ENCODE results near the gene HIP1R.

The HIP1R gene

DNA sequence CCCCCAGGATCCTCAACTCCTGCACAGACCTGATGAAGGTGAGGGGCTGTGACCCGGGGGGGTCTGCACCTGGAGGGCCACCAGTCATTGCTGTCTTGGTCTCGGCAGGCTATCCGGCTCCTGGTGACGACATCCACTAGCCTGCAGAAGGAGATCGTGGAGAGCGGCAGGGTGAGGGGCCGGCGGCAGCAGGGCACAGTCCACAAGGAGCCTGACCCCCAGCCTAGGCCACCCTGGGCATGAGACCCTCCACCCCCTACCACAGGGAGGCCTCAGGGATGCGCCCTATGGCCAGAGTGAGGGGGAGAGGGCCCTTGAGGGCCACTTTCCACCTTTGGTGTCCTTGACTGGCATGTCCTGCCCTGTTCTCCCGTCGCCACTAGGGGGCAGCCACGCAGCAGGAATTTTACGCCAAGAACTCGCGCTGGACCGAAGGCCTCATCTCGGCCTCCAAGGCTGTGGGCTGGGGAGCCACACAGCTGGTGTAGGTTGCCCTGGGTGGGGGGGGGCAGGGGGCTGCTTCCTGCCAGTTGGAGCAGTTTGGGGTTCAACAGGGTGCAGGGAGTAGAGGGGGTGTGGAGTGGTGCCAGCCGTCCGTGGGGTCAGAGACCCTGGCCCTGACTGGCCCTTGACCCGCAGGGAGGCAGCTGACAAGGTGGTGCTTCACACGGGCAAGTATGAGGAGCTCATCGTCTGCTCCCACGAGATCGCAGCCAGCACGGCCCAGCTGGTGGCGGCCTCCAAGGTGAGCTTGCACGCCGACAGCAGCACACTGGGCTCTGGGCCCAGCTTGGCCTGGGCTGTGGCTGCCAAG lies 25.0 kb downstream of the HIP1R start:
- peak; percentile 60 for DNase-seq (ENCODE audit: low read depth)

DNA sequence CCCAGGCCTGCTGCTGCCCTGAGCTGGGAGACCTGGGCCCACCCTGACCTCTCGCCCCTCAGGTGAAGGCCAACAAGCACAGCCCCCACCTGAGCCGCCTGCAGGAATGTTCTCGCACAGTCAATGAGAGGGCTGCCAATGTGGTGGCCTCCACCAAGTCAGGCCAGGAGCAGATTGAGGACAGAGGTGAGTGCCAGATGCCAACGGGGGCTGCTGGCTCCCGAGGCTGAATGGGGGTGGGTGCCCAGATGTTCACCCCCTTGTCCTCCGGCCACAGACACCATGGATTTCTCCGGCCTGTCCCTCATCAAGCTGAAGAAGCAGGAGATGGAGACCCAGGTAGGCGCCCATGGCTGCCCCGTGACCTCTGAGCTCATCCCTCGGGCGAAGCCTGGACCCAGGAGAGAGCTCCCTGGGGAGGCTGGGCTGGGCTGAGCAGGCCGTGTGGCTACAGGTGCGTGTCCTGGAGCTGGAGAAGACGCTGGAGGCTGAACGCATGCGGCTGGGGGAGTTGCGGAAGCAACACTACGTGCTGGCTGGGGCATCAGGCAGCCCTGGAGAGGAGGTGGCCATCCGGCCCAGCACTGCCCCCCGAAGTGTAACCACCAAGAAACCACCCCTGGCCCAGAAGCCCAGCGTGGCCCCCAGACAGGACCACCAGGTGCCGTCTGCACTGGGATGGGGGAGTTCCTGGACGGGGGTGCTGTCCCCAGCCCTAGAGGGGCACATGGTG lies 25.8 kb downstream of the HIP1R start:
- DNase-seq (ENCODE audit: low read depth): no peak

DNA sequence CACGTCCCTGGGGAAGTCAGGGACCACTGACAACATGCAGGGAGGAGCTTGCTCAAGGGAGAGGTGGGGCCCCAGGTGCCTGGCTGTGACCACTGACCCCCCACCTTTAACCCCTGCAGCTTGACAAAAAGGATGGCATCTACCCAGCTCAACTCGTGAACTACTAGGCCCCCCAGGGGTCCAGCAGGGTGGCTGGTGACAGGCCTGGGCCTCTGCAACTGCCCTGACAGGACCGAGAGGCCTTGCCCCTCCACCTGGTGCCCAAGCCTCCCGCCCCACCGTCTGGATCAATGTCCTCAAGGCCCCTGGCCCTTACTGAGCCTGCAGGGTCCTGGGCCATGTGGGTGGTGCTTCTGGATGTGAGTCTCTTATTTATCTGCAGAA lies 26.3 kb downstream of the HIP1R start:
- no peak for DNase-seq (ENCODE audit: low read depth)

DNA sequence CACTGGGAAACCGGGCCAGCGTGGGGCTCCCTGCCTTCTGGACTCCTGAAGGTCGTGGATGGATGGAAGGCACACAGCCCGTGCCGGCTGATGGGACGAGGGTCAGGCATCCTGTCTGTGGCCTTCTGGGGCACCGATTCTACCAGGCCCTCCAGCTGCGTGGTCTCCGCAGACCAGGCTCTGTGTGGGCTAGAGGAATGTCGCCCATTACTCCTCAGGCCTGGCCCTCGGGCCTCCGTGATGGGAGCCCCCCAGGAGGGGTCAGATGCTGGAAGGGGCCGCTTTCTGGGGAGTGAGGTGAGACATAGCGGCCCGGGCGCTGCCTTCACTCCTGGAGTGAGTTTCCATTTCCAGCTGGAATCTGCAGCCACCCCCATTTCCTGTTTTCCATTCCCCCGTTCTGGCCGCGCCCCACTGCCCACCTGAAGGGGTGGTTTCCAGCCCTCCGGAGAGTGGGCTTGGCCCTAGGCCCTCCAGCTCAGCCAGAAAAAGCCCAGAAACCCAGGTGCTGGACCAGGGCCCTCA lies 26.9 kb downstream of the HIP1R start:
- no peak for DNase-seq (ENCODE audit: low read depth)

DNA sequence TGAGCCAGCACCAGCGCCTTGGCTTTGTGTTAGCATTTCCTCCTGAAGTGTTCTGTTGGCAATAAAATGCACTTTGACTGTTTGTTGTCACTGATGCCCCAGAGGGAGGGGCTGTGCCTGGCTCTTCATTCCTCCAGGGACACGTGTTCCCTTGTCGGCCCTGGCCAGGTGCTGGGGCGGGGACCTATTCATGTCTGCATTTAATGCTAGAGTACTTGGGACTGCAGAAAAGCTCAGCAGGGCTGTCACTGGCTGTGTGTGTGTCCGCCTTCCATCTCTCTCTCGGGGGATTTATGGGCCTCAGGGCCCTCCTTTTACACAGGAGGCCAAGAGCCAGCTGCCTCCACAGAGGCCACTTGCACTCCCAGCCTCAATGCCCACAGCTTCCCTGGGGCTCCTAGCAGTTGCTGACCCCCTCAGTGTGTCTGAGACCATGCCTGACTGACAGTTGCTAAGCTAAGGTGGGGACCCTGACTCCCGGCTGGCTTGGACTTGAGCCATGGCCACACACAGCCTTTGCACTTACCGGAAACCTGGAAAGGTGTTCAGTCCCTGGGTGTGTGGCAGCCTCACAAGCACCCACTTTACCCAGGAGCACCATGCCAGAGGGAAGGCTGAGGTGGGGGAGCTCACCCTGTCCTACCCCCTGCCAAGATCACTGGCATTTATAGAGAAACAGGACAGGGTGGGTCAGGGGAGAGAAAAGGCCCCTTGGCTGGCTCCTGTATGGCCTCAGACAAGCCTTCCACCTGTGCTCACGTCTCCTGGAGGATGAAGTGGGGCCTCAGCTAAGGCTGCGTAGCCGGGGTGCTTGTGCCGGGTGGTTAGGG lies 27.8 kb downstream of the HIP1R start:
- no peak for DNase-seq (ENCODE audit: low read depth)

DNA sequence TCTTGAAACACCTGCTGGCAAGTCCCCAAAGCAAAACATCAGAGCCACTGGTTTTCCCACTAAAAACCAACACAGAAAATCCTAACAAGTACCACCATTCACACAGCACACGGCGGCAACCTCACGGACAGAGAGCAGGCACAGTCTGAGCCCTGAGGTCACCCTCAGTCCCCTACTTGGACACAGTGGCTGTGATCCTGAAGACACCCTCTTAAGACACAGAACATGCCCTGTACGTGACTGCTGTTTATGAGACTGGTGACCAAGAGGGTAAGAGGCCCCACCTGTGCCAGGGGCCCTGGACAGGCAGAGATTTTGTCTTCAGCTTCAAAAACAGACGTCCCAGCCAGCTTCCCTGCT lies 29.6 kb downstream of the HIP1R start:
- no peak for DNase-seq (ENCODE audit: low read depth)

DNA sequence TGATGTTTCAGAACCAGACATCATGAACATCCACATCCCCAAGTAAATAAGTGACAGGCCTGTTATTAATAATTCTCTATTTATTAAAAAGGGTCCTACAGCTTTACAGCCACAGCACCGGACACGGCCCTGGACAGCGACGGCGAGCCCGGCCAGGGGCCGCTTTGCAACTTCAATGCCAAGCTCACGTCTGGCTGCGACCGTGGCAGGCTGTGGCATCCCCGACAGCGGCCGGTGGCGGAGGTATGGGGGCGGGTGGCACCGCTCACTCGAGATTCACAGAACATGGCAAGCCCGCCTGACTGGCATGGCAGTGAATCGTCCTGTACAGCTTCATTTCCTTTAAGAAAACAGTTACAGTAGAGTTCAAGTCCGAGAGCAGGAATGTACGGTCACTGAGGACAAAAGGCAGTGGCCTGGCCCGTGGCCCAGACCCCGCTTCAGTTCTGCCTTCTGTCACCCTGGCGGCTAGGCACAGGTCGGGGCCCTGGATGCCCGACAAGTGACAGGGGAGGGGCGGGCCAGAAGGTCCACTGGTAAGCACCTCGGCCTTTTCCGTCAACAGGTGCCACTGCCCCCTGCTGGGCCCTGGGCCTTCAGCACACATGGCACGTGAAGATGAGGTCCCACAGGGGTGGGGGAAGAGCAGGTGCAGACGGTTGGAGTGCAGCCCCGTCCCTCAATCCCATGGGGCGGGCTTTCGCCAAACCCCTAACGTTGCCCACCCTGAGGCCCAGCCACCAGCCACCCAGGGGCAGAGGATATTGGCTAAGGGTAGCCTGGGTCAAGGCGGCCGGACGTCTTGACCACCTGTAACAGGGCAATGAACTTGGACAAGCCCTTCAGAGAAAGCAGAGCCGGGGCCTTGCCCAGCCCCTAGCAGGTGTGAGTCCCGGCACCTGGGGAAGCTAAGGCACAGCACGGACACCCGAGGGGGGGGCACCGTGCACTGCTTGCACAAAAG lies 30.3 kb downstream of the HIP1R start:
- DNase-seq (ENCODE audit: low read depth): no peak

DNA sequence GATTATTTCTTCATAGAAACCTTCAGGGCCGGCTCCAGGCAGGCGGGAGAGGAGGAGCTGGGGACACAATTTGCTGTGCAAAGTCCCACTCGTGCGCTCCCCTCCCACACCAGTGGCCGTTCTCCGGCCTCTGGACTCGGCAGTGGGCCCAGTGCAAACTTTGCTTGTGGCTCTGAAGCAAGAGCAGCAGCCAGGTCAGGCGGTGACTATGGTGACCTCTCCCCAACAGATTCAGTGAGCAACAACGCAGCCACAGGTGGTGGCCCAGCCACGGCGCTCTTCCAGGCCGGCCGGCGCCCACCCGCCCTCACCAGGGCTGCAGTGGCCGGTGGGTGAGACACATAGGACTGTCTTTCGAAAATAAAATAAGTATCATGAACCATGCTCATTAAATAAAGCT lies 31.1 kb downstream of the HIP1R start:
- DNase-seq (ENCODE audit: low read depth): no peak

DNA sequence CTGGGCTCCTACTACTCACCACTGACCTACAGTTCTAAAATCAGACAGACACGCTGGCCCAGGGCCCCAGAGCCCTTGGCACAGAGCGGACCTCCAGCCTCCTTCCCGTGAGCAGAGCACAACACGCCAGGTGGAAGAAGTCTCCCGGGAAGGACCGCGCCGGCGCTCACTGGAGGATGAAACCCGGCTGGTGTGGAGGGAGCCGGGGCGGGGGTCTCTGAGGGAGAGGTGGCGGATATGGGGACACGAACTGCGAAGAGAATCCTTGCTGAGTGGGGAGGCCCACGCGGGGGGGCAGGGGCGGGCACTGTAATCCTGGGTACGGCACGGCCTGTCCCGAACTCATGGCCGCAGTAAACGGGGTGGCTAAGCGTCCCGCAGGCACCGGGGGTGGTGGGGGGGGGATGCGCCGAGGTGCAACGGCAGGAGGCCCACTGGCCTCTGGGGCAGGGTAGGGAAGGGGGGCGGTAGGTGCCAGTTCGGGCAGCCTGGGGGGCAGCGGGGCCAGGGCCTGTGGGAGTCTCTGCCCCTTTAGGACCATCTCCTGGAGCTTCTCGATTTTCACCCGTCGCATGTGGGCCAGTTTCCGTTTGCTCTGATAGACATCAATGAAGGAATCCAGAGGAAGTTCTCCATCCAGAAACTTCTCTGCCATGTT lies 31.8 kb downstream of the HIP1R start:
- DNase-seq (ENCODE audit: low read depth): no peak

DNA sequence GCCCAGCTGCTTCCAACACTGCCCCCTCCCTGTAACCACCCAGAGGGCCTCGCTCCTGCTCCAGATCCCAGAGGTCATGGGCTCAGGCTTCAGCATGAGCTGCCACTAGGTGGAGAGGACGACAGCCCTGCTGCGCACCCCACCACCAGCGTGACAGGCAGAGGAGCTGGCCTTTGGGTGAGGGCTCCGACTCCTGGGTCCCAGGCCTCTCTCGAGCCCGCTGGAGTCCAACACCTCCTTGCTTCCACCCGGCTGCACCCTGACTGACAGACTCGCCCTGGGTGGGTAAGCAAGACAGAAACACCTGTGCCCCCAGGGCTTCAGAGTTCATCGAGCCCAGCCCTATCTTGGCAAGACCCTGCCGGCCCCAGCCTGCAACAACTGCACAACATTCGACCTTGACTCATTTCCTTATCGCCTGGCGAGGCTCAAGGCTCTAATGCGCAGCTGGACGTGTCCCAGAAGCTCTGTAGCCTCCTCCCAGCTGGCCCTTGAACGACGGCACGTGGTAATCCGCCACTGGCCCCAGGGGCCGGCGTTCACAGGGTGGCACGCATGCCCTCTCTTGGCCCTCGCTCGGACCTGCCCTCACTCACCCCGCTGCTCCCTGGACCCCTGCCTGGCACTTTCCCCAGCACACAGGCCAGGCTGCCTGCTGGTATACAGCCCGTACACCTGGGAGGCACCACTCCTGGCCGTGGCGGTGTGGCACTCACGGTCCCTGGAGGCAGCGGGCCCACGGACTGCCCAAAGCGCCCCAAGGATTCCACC lies 32.6 kb downstream of the HIP1R start:
- DNase-seq (ENCODE audit: low read depth): no peak

DNA sequence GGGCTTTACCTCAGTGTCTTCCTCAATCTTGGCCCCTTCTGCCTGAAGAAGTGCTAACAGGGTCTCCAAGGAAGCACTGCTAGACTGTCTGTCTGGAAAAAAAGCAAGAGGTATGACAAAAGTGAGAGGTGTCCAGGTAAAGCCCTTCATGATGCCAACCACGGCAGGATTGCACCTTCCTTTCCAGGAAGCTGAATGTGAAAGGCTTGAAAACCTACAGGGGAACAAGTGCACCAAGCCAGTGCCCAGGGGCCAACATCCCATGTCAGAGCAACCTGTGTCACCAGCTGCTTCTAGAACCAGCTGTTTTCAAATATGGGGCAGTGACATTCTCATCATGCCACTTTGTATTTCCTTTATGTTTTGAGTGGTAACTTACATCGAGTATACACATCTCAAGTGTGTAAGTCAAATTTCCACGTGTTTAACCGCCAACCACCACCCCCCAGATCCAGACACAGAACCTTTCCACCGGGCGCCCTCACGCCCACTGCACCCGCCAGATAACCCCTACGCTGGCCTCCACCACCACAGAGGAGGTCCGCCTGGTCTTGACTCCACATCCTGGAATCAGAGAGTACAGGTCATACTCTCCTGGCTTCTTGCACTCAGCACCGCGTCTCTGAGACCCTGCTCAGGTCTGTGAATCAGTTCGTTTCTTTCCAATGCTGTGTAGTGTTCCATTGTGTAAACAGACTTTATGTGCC lies 33.4 kb downstream of the HIP1R start:
- DNase-seq (ENCODE audit: low read depth): no peak

DNA sequence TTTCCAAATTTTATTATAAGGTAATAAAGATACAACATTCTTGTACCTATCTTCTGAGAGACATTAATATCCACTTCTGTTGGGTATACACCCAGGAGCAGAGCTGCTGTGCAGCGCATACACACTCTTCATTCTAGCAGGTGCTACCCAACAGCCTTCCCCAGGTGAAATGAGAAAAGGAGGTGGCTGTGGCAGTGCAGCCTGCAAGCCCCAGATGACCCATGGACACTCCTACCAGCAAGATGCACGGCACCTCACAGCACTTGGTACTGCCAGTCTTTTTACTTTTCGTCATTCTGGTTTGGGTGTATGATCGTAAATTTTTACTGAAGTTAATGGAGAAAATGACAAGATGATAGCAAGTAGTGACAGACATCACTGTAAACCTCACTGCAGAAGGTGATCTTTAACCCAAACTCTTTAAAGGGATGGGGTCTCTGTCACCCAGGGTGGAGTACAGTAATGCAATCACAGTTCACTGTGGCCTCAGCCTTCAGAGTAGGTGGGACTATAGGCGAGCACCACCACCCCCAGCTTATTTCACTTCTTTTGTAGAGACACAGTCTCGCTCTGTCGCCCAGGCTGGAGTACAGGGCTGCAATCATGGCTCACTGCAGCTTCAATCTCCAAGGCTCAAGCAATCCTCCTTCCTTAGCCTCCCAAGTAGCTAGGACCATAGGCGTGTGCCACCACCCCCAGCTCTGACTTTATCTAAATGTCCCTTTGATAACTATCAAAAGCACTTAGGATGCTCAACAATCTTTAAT lies 34.1 kb downstream of the HIP1R start:
- DNase-seq (ENCODE audit: low read depth): no peak

DNA sequence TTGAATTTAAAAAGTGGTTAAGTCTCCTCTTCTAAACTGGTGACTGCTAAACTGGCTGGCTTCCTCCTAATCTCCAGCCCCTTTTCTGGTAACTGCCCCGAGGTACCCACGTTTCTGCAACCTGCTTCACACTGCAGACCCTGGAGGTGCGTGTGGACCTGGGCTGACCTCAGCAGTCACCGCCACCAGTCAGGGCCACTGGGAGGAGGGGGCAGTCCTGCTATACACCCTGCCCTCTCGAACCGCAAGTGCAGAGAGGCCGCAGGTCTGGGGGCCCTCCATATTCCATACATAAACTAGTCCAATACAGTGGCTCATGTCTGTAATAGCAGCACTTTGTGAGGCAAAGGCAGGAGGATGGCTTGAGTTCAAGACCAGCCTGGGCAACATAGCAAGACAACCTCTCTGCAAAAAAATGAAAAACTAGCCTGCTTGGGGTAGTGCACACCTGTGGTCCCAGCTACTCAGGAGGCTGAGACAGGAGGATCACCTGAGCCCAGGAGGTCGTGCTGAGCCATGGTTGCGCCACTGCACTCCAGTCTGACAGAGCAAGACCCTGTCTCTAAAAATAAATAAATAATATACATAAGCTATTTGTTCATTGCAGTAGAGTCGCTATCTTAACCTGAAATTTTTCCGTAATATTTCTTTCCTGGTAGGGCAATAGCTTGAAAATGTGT lies 35.0 kb downstream of the HIP1R start:
- DNase-seq (ENCODE audit: low read depth): no peak

DNA sequence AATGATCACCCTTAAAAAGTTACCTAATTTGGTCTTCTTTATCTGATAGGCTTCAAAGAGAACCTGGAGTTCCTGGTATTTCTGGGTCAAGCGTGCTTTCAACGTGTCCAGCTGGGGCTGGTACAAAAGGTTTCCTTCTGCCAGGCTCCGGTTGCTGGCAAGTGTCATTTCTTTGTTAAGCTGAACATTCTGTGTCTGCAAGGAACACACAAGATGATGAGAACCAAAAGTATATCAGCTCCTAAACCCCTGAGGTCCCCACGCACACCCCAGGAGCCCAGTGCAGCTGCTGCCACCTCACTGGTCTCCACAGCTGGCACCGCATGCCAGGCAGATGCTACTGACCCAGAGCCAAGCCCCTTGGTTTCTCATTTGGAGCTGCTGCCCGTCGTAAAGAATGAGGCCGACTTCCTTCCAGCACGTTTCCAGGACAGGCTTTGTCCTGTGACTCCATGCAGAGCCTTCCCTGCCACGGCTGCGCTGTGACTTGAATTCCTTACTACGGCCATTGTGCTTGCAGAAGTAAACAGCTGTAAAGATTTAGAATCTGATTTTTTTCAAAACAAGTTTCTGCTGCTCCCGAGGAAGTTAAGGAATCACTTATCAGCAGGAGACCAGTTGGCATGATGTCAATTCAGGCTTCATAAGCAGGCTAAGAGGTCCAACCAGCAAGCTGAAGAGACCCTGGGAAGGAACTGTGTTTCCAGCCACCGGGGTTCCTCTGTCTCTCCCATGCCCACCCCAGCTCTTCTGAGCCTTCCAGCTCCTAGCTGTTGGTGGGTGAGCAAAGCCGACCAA lies 35.8 kb downstream of the HIP1R start:
- peak; percentile 34 for DNase-seq (ENCODE audit: low read depth)

DNA sequence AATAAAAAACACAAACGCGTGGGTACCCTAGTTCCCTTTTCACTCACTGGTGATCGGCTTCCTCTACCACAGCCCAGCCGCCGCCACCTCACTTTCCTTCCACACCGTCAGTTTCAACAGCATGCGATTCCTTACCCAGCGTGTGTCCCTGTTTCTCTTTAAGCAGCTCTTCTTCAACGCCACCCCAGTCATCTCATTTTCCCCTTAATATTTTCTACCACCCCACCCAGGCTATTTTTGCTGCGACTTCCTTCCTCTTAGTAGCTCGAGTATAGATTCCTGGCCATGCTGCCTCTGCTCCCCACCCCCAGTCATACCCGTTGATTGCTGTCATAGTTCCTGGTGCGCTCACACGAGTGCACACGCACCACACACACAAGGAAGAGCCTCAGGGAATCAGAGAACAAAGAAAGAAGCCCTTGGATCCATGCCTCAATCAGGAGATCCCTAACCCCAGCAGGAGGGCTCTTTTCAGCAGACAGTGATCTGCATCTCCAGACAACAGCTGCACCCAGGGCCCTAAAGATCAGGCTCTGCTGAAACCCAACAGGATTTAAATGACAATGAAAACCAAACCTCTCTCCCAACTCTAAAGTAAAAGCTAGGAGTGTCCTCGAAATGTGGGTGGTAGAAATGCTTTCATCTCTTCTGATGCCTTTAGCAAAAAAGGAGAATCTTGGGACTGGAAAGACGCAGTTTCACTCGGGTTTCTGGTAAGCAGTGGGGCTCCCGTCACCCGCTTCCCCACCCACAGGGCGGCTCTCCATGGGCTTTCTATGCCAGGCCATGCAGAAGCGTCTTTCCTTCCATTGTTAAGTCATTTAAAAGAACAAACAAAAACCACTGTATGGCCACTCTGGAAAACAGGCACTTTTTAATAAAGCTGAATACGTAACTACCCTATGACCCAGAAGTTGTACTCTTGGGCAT lies 36.9 kb downstream of the HIP1R start:
- DNase-seq (ENCODE audit: low read depth): peak; percentile 36

DNA sequence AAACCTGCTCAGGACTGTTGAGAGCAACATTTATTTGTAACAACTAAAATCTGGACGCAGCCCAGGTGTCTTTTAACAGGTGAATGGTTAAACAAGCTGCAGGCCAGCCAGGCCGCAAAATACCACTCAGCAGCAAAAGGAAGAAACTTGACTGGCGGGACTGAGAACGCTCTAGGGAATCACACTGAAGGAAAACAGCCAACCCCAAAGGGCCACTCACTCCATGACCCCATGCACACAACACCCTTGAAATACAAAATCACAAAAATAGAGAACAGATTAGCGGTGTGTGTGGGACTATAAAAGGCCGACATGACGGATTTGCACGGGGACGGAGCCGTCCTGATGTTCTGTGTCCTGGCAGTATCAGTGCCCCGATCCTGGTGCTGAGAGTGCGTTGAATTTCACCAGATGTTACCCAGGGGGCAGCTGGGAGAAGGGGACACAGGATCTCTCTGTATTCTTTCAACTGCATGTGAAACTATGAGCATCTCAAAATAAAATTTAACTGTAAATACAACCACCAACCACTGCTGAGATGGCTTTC lies 37.6 kb downstream of the HIP1R start:
- DNase-seq (ENCODE audit: low read depth): no peak

Data from amniotic epithelial cell (primary cell).